Prostate gland (tissue), 2 donors: ENCODE results near the gene ANKRD40. TPM values are rescaled to one million over a fixed set of nuclear protein-coding genes. Genes with fewer than 3 reads are reported as not detected.
A peak's percentile ranks its signal among the peaks of the same experiment; 100 is the strongest.

ENCODE experiments used
- DNase-seq: peaks from one replicate; pipeline ENCODE4 v3.0.0-alpha.2; 2019; ENCODE audit warnings: low spot score
- H3K27ac ChIP-seq, 2 donors: fragments of 200-600 bp; sonication (generic); 2 replicates each; pipeline ENCODE4 v1.5.1; 2017 to 2019
- H3K27me3 ChIP-seq: fragments of 200-600 bp; sonication (generic); replicated peaks from 2 replicates; pipeline ENCODE4 v1.5.1; 2019; ENCODE audit not compliant: insufficient read depth
- H3K36me3 ChIP-seq, 2 donors: fragments of 200-600 bp; sonication (generic); 1 replicate in 1 of 2; 2 replicates in 1 of 2; pipeline versions ENCODE4 v1.5.1 to v1.8.1; 2017 to 2019
- H3K4me1 ChIP-seq: fragments of 200-600 bp; sonication (generic); replicated peaks from 2 replicates; pipeline ENCODE4 v1.5.1; 2019
- H3K4me3 ChIP-seq, 2 donors: fragments of 200-600 bp; sonication (generic); 2 replicates each; pipeline ENCODE4 v1.5.1; 2017 to 2019
- H3K9me3 ChIP-seq: fragments of 200-600 bp; sonication (generic); 2 replicates; pipeline ENCODE4 v1.5.1; 2017
- POLR2A ChIP-seq: fragments of 450-650 bp; IDR thresholded peaks from one replicate; pipeline ENCODE4 v1.6.1; 2016; ENCODE audit warnings: antibody characterized with exemption, mild to moderate bottlenecking
- POLR2AphosphoS5 ChIP-seq: sonication (generic); formaldehyde crosslinking; IDR thresholded peaks from one replicate; pipeline ENCODE4 v1.6.1; 2017; ENCODE audit warnings: antibody characterized with exemption
- WGBS: methylation state at CpG from one replicate; pipeline ENCODE4 v1.1.5; 2018; 5-methylcytosine and 5-hydroxymethylcytosine counted together
- intact Hi-C: fragments of 100-400 bp; cut with DNase I; formaldehyde crosslinking; loops from one replicate; pipeline ENCODE4 v1.14.2; 2022
- total RNA-seq, 2 donors: library from RNA; depleted of rRNA; stranded (reverse); fragments of >200 nt; gene quantifications; one replicate each; pipeline ENCODE4 v1.1.0, GENCODE V29; 2016
- TF ChIP-seq, protein P1 (sequence below), 4 experiments: fragments of 200-600 bp in 2 of 4; fragments of 450-650 bp in 2 of 4; sonication (generic) in 2 of 4; IDR thresholded peaks; 1 replicate in 3 of 4; 2 replicates in 1 of 4; pipeline ENCODE4 v1.5.1; 2016 to 2019; ENCODE audit warnings: antibody characterized with exemption in 4 of 4, mild to moderate bottlenecking in 2 of 4, moderate library complexity in 2 of 4

ANKRD40 gene
- total RNA-seq, 2 donors from 2014 or later: 31.2 to 36.0 TPM

DNA sequence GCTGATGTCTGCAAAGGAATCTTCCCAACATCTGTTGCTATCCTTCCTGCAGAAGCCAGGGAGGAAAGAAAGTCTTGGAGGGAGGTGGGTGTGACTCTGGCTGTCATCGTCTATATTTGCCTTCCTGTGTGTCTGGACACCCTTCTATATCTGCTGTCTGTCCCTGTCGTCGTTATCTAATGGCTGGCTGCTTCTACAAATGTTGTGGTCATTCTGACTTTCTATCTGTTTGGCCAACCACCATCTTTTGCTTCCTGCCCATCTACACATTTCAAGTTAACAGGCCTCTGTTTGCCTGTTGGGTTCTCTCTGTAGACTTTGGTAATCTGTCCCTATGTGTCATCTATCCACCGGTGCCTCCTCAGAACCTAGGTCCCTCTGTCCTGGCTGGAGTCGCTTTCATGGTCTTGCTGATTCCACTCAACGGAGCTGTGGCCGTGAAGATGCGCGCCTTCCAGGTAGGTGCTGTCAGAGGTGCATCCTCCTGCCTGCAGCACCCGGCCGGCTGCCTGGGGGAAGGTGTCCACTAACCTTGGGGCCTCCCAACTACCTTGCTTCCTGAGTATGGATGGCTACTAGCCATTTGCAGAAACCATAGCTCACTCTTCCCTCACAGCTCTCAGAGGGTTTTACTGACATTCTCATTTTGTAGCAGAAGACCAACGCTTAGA, 42.8 kb downstream of the ANKRD40 start:
- Histone ChIP-seq H3K9me3 (no peaks in the 10 kb centered on the region), H3K27ac (no peak overlapping the region), H3K27me3 (no peaks in the 10 kb centered on the region), H3K36me3 (no peaks in the 10 kb centered on the region), H3K4me3 (no peak overlapping the region), H3K4me1 (peaks cover 19% of the 10 kb centered on the region)
- WGBS: 91% methylated on average over 12 of the region's 12 CpGs
- no peak for TF ChIP-seq POLR2A
- TF ChIP-seq POLR2AphosphoS5: no peak
- TF ChIP-seq, protein P1, sequence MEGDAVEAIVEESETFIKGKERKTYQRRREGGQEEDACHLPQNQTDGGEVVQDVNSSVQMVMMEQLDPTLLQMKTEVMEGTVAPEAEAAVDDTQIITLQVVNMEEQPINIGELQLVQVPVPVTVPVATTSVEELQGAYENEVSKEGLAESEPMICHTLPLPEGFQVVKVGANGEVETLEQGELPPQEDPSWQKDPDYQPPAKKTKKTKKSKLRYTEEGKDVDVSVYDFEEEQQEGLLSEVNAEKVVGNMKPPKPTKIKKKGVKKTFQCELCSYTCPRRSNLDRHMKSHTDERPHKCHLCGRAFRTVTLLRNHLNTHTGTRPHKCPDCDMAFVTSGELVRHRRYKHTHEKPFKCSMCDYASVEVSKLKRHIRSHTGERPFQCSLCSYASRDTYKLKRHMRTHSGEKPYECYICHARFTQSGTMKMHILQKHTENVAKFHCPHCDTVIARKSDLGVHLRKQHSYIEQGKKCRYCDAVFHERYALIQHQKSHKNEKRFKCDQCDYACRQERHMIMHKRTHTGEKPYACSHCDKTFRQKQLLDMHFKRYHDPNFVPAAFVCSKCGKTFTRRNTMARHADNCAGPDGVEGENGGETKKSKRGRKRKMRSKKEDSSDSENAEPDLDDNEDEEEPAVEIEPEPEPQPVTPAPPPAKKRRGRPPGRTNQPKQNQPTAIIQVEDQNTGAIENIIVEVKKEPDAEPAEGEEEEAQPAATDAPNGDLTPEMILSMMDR (IDR thresholded peaks at IDR 0.05): no peak
- intact Hi-C loops: no loop called here
- no peak for DNase-seq

DNA sequence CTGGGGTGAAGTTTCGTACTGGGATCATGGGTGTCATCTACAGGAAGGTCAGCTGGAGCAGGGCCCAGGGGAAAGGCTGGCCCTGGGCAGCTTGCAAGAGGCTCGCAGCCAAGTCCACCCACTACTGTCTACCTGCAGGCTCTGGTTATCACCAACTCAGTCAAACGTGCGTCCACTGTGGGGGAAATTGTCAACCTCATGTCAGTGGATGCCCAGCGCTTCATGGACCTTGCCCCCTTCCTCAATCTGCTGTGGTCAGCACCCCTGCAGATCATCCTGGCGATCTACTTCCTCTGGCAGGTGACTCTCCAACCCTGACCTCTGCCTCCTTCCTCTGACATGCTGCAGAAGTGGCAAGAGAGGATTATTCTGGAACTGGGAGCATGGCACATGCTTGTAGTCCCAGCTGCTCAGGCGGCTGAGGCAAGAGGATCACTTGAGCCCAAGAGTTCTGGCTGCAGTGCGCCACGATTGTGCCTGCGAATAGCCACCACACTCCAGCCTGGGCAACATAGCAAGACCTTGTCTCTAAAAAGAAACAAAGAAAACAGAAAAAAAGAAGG, 43.8 kb downstream of the ANKRD40 start:
- Histone ChIP-seq H3K9me3 (no peaks in the 10 kb centered on the region), H3K4me1 (peaks cover 19% of the 10 kb centered on the region), H3K27ac (no peak overlapping the region), H3K4me3 (no peak overlapping the region), H3K27me3 (no peaks in the 10 kb centered on the region), H3K36me3 (no peaks in the 10 kb centered on the region)
- intact Hi-C loops: no loop called here
- DNase-seq: no peak
- WGBS: 91% methylated on average over 10 of the region's 10 CpGs
- no peak for TF ChIP-seq POLR2A
- no peak for TF ChIP-seq POLR2AphosphoS5
- TF ChIP-seq, protein P1 (IDR thresholded peaks at IDR 0.05): no peak

DNA sequence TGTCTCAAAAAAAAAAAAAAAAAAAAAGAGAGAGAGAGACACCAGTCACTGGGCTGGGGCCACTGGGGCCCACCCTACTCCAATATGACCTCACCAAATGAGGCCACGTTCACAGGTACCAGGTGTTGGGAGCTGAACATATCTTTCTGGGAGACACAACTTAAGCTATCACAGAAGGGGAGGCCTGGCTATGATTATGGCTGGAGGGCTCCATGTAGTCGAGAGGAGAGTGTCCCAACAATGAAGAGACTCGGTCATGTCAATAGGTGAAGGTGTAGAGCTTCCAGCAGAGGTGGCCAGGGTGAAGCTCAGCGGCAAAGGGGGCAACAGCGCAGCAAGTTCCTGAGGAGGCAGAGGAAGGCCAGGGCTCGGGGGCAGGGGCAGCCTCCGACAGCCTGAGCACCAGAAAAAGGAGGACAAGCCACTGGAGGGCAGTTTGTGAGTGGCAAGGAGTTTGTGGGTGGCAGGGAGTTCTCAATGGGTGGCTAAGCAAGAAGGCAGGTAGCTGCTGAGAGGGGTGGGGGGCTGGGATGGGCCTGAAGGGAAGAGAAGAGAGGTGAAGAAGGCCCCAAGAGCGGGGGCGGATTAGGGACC, 45.0 kb downstream of the ANKRD40 start:
- peaks cover 19% of the 10 kb centered on the region for H3K4me1 ChIP-seq
- no peak overlapping the region for H3K27ac ChIP-seq
- no peak overlapping the region for H3K4me3 ChIP-seq
- H3K9me3 ChIP-seq: no peaks in the 10 kb centered on the region
- H3K36me3 ChIP-seq: no peaks in the 10 kb centered on the region
- H3K27me3 ChIP-seq: no peaks in the 10 kb centered on the region
- intact Hi-C loops: no loop called here
- WGBS: 96% methylated on average over 9 of the region's 9 CpGs
- no peak for TF ChIP-seq POLR2A
- TF ChIP-seq POLR2AphosphoS5: no peak
- TF ChIP-seq, protein P1 (IDR thresholded peaks at IDR 0.05): no peak
- no peak for DNase-seq

DNA sequence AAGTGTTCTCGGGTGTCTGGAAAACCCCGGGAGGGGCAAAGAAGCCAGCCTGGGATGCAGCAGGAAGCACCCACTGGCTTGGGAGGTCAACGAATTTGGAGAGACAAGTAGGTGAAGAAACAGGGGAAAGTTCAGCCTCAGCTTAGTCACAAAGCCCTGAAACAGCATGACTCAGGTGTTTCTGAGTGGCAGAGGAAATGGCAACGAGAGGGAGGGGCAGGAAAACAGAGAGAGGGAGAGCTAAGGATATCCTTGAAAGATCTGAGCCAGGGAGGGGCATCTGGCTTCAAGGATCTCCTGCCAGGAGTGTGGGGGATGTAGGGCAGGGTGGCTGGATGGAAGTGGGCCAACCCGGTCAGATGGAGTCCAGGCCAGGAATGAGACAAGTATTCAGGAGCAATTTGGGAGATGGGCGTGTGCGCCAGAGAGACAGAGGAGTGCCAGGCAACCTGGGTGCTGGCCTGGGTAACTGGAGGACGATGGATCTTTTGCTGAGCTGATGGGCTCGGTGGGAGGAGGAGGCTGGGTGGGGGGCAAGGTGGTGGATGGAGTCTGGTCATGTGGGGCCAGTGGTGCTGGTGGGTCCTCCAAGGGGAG, 45.8 kb downstream of the ANKRD40 start:
- peak overlapping the region in 1 of 2 donors; percentile 65 for H3K27ac ChIP-seq
- 39% methylated on average over 9 of the region's 9 CpGs for WGBS
- no peaks in the 10 kb centered on the region for H3K27me3 ChIP-seq
- TF ChIP-seq POLR2A (no peak), POLR2AphosphoS5 (peak; percentile 87)
- TF ChIP-seq, protein P1 (IDR thresholded peaks at IDR 0.05): no peak
- H3K36me3 ChIP-seq: no peaks in the 10 kb centered on the region
- peak; percentile 70 for DNase-seq
- no peaks in the 10 kb centered on the region for H3K9me3 ChIP-seq
- H3K4me1 ChIP-seq: peaks cover 19% of the 10 kb centered on the region
- no peak overlapping the region for H3K4me3 ChIP-seq
- intact Hi-C loops: no loop called here
